DOHH2 (cell line): Measurements from ENCODE around the gene NAV2.

Experiments used
- H3F3A ChIP-seq: fragments of 200-600 bp; sonication (generic), shearing (Covaris generic); 2 replicates; pipeline ENCODE4 v1.6.0; 2016; ENCODE audit warnings: antibody characterized with exemption, mild to moderate bottlenecking; ENCODE audit not compliant: control insufficient read depth, insufficient read depth
- H3K27ac ChIP-seq: fragments of 200-600 bp; sonication (generic); 2 replicates; pipeline ENCODE4 v1.5.1; 2014; ENCODE audit warnings: low read depth, mild to moderate bottlenecking, low read length, moderate library complexity
- H3K27me3 ChIP-seq: fragments of 200-600 bp; sonication (generic); 2 replicates; pipeline ENCODE4 v1.6.1; 2014; ENCODE audit warnings: mild to moderate bottlenecking, low read length, mixed read lengths; ENCODE audit not compliant: control insufficient read depth
- H3K36me3 ChIP-seq: fragments of 200-600 bp; sonication (generic); 2 replicates; pipeline ENCODE4 v1.6.1; 2014; ENCODE audit warnings: mild to moderate bottlenecking, low read length, moderate library complexity, mixed read lengths; ENCODE audit not compliant: control insufficient read depth
- H3K4me1 ChIP-seq: fragments of 200-600 bp; sonication (generic); 2 replicates; pipeline ENCODE4 v1.6.1; 2014; ENCODE audit warnings: mild to moderate bottlenecking, low read length, mixed read lengths; ENCODE audit not compliant: control insufficient read depth
- H3K4me2 ChIP-seq: fragments of 200-600 bp; sonication (generic); 2 replicates; pipeline ENCODE4 v1.6.0; 2014; ENCODE audit warnings: mild to moderate bottlenecking, low read length, moderate library complexity
- H3K4me3 ChIP-seq: fragments of 200-600 bp; sonication (generic); 2 replicates; pipeline ENCODE4 v1.5.1; 2014; ENCODE audit warnings: mild to moderate bottlenecking, low read length, mixed read lengths
- H3K79me2 ChIP-seq: fragments of 200-600 bp; sonication (generic); 2 replicates; pipeline ENCODE4 v1.6.1; 2014; ENCODE audit warnings: mild to moderate bottlenecking, low read length, mixed read lengths; ENCODE audit not compliant: control insufficient read depth
- H3K9me2 ChIP-seq: fragments of 200-600 bp; sonication (generic); replicated peaks from 2 replicates; pipeline ENCODE4 v1.6.1; 2014; ENCODE audit warnings: mild to moderate bottlenecking, low read length, mixed read lengths; ENCODE audit not compliant: control insufficient read depth
- H3K9me3 ChIP-seq: fragments of 200-600 bp; sonication (generic); 2 replicates; pipeline ENCODE4 v1.6.1; 2014; ENCODE audit warnings: antibody characterized with exemption, low read length, mixed read lengths; ENCODE audit not compliant: control insufficient read depth, insufficient read depth
- H4K20me1 ChIP-seq: fragments of 200-600 bp; sonication (generic); 2 replicates; pipeline ENCODE4 v1.6.0; 2014; ENCODE audit warnings: low read depth, mild to moderate bottlenecking, antibody characterized with exemption, low read length, moderate library complexity; ENCODE audit not compliant: control insufficient read depth, insufficient read depth
- EZH2phosphoT487 ChIP-seq: fragments of 200-600 bp; sonication (generic); IDR thresholded peaks from 2 replicates; pipeline ENCODE4 v1.6.1; 2017; ENCODE audit warnings: borderline replicate concordance, mild to moderate bottlenecking, antibody characterized with exemption, low read length, moderate library complexity, mixed read lengths
- TF ChIP-seq, protein P1 (sequence below): fragments of 200-600 bp; sonication (generic); IDR thresholded peaks from one replicate; pipeline ENCODE4 v1.5.1; 2014; ENCODE audit warnings: antibody characterized with exemption, mild to moderate bottlenecking, low read depth, low read length; ENCODE audit not compliant: poor library complexity, severe bottlenecking

NAV2 gene

DNA sequence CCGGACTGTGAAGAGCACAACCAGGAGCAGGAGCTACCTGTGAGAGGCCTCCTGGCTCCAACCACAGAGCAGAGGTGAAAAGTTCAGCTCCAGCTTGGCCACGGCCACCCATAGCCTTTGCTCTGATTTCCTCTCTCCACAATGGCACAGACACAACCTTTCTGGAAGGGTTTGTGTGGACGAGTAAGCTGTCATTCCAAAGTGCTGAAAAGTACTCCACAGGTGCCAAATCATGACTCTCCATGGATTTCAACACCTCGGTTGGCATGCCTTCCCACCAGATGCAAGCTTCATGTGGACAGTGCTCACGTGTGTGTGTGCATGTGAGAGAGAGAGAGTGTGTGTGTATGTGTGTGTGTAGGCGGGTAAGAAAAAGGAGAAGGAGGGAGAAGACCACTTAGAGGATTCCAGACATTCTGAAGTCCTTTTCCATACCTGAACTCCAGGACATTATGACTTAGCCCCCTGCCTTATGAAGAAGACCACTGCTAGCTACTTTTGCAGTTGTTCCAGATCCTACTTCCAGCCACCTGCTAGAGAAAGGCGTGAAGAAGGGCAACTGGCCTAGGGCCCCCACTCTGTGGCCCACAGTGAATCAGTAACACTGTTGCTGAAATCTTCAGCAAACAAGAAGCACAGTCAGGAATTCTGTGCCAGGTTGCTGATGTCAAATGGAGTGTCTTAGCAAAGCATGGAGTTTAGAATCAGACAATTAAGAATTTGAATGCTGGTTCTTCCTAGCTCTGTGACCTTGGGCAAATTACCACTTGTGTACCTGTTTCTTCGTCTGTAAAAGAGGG lies 13.9 kb upstream of the NAV2 start:
- H4K20me1 ChIP-seq = no peaks in the 10 kb centered on the region
- H3K27me3 ChIP-seq = no peaks in the 10 kb centered on the region
- no peaks in the 10 kb centered on the region for H3K79me2 ChIP-seq
- TF ChIP-seq, protein P1, sequence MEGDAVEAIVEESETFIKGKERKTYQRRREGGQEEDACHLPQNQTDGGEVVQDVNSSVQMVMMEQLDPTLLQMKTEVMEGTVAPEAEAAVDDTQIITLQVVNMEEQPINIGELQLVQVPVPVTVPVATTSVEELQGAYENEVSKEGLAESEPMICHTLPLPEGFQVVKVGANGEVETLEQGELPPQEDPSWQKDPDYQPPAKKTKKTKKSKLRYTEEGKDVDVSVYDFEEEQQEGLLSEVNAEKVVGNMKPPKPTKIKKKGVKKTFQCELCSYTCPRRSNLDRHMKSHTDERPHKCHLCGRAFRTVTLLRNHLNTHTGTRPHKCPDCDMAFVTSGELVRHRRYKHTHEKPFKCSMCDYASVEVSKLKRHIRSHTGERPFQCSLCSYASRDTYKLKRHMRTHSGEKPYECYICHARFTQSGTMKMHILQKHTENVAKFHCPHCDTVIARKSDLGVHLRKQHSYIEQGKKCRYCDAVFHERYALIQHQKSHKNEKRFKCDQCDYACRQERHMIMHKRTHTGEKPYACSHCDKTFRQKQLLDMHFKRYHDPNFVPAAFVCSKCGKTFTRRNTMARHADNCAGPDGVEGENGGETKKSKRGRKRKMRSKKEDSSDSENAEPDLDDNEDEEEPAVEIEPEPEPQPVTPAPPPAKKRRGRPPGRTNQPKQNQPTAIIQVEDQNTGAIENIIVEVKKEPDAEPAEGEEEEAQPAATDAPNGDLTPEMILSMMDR = no peak
- TF ChIP-seq EZH2phosphoT487 = no peak
- H3F3A ChIP-seq = no peaks in the 10 kb centered on the region
- H3K9me3 ChIP-seq = no peaks in the 10 kb centered on the region
- H3K27ac ChIP-seq = no peak overlapping the region
- no peaks in the 10 kb centered on the region for H3K4me1 ChIP-seq
- no peaks in the 10 kb centered on the region for H3K36me3 ChIP-seq
- H3K4me2 ChIP-seq = no peak overlapping the region
- H3K9me2 ChIP-seq = no peaks in the 10 kb centered on the region
- no peak overlapping the region for H3K4me3 ChIP-seq

DNA sequence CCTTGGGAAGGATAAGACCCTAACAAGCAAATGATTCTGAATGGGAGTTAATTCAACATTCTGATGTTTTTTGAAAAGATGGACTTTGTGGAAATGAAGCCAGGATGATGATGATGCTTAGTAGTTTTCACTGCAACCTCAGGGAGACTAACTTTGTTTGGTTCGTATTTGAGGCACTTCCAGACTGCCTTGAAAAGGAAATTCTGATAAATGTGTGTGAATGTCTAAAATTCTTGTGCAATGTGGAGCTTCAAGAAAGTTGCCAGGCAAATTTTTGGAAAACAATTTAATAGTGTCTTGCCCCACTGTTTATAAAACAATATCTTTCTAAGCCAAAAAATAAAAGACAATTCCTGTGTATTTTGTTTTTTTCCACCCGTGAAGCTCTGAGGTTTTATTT lies 11.2 kb upstream of the NAV2 start:
- no peaks in the 10 kb centered on the region for H3K9me3 ChIP-seq
- no peak overlapping the region for H3K27ac ChIP-seq
- no peaks in the 10 kb centered on the region for H3K4me1 ChIP-seq
- no peaks in the 10 kb centered on the region for H3K27me3 ChIP-seq
- no peak overlapping the region for H3K4me2 ChIP-seq
- no peaks in the 10 kb centered on the region for H3K9me2 ChIP-seq
- no peaks in the 10 kb centered on the region for H3K79me2 ChIP-seq
- H3F3A ChIP-seq = no peaks in the 10 kb centered on the region
- H3K4me3 ChIP-seq = no peak overlapping the region
- H3K36me3 ChIP-seq = no peaks in the 10 kb centered on the region
- no peaks in the 10 kb centered on the region for H4K20me1 ChIP-seq
- no peak for TF ChIP-seq EZH2phosphoT487
- TF ChIP-seq, protein P1 = no peak

DNA sequence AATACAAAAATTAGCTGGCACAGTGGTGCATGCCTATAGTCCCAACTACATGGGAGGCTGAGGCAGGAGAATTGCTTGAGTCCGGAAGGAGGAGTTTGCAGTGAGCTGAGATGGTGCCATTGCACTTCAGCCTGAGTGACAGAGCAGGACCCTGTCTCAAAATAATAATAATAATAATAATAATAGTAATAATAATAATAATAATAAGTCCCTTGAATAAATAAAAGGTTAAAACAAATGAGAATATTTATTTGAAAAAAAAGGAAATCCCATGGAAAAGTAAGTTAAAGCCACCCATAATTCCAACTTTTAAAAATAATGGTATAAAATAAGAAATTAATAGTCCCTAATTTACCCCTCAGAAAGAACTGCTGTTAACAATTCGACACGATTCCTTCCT lies 10.0 kb upstream of the NAV2 start:
- Histone ChIP-seq H3K4me1 (no peaks in the 10 kb centered on the region), H3K27ac (no peak overlapping the region), H3K79me2 (no peaks in the 10 kb centered on the region), H4K20me1 (no peaks in the 10 kb centered on the region), H3K9me2 (no peaks in the 10 kb centered on the region), H3K4me3 (no peak overlapping the region), H3F3A (no peaks in the 10 kb centered on the region), H3K9me3 (no peaks in the 10 kb centered on the region), H3K4me2 (no peak overlapping the region), H3K27me3 (no peaks in the 10 kb centered on the region), H3K36me3 (no peaks in the 10 kb centered on the region)
- no peak for TF ChIP-seq EZH2phosphoT487
- TF ChIP-seq, protein P1 = no peak
